Measurements from ENCODE around the gene LRATD1.

The LRATD1 gene

GRCh38 chr2:14634182-14634488 is 1.6 kb downstream of the LRATD1 start:
- no peak for DNase-seq

DNA sequence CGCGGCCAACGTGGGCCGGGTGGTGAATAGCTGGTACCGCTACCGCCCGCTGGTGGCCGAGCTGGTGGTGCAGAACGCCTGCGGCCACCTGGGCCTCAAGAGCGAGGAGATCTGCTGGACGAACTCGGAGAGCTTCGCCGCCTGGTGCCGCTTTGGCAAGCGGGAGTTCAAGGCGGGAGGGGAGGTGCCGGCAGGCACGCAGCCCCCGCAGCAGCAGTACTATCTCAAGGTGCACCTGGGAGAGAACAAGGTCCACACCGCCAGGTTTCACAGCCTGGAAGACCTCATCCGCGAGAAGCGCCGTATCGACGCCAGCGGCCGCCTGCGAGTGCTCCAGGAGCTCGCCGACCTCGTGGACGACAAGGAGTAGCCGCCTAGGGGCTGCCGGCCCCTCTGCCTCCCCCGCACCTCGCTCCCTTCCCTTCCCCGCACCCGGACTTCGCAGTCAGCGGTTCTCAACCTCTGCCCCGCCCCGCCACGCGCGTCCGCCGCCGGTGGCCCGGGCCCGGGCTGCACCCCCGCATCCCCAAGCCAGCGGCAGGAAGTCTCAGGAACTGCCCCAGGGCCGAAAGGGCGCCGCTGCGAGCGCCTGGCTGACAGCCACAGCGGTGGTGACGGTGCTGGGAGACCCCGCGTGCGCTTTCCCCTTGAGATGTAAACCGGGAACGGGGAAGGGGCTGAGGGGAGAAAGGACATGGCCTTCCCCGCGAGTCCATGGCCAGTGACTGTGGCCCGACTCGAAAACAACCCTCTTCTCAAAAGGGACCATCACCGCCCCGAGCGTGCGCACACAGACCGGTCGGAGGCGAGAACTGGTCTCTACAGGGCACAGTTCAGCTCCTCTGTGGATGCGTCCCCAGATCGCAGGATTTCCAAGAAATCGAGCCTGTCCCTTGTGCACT is 2.2 kb downstream of the LRATD1 start:
- peak; percentile 94 for DNase-seq

- DNase-seq, result peak; percentile 89
Observed at GRCh38 chr2:14635391-14635871, 2.9 kb downstream of the LRATD1 start.

DNA sequence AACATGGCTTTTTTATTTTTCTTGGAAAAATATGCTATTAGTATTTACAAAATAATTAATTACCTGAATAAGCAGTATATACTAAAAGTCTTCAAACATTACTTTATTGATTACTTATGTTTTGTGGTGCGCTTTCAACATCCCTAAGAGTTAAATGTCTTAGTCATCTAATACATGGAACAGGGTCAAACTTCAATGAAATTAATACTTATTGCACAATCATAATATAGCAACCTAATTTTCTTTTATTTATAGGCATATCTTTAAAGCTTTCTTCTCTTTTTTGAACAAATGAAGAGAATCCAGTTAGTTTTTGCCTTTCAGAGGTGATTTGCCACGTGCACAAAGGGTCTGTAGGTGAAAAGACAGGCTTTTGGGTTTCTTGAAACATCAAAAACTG is 6.0 kb downstream of the LRATD1 start:
- no peak for DNase-seq

GRCh38 chr2:14641116-14641515 is 8.6 kb downstream of the LRATD1 start:
- no peak for DNase-seq

- no peak for DNase-seq
Observed at GRCh38 chr2:14642499-14642898, 10.0 kb downstream of the LRATD1 start.

DNA sequence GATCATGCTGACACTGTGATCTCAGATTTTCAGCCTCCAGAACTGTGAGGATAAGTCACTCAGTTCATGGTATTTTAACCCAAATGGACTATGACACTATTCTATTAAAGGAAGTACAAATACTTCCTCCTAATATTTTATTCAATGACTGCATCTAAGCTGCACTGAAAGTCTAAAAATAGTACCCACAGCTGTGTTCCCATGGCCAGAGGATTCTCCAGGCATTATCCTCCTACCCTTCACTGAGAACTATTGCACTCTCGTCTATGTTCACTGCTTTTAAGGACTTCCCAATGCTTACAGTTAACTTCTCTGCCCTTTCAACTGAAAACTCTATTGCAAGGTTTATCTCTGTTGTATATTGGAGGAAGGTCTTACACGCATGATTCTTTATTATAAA is 15.2 kb downstream of the LRATD1 start:
- no peak for DNase-seq

- no peak for DNase-seq
Observed at GRCh38 chr2:14650066-14650465, 17.5 kb downstream of the LRATD1 start.

DNA sequence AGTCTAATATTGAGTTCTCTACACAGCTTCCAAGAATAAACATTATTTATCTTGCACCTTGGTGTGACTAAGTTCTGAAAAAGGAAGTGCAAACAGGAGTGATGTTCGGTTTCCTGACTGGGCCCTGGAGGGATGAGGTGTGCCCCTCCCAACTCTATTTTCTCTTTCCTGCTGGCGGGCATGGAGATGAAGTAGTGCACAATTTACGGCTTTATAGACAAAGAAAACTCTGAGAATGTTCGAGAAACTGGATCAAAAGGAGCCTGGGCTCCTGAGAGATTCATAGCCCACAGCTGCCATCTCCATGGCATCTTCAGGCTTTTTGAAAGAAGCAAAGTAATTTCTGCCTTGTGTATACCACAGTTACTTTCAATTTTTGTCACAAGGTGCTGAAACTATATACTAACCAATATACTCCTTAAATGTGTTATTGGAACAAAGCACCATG is 22.3 kb downstream of the LRATD1 start:
- no peak for DNase-seq

- DNase-seq, result peak; percentile 81
Observed at GRCh38 chr2:14656146-14656545, 23.6 kb downstream of the LRATD1 start.

DNA sequence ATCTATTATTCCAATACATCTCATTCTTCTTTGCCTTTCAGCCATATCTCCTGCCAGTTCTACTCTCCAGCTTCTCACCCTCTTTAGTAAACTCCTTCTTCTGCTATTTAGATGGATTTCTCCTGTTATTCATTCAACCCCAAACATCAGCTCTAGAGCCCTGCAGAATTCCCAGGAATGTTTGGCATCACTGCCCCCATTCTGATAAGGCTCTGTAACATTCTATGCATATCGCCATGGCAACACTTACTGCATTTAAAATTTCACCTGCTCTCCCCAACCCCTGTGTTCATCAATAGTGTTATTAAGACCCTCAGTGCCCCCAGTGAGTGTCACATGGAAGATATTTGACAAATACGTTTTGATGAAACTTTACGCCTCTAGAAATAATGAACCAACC is 28.6 kb downstream of the LRATD1 start:
- DNase-seq, result no peak

DNA sequence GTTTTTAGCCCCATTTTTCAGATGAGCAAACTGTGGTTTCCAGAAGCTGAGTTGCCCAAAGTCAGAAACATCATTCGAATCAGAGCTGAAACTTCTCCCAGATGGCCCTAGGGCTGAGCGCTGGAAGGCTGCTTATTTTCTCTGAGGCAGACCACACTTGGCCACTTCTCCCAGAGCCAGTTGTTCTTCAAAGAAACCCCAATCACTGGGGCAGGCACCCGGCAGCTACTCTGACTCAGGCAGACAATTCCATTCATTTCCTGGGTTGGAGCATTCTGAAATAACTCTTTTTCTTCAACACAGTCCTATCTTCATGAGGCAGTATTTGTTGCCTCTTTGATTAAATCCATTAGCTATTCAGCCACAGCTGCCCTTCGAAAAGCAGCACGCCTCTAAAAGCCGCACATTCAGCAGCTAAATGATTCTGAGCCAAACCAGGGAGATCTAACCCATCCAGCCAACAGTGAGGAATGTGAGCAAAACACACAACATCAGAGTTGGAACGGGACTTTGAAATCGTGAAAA is 40.9 kb downstream of the LRATD1 start:
- DNase-seq, result peak; percentile 65

- DNase-seq, result no peak
Observed at GRCh38 chr2:14675489-14675888, 43.0 kb downstream of the LRATD1 start.

DNA sequence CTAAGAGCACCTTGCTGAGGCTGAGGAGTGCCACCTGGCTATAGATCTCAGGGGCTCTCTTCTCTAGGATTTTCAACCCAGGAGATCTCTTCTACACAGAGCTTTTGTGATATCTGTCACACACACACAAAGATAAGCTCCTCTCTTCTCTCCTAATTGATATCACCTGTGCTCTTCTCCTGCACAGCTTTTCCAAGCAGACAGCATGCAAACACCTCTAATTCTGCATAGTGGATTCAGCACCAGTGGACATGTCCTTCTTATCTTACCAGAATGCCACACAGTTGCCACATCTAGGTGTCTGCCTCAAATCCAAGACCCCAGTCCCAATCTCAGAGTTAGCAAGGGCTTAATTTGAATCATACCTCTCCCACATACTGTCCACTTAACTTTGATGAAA is 43.9 kb downstream of the LRATD1 start:
- DNase-seq, result no peak

- no peak for DNase-seq
Observed at GRCh38 chr2:14677039-14677438, 44.5 kb downstream of the LRATD1 start.

GRCh38 chr2:14678761-14679160 is 46.2 kb downstream of the LRATD1 start:
- DNase-seq, result no peak

- no peak for DNase-seq
Observed at GRCh38 chr2:14681608-14682007, 49.1 kb downstream of the LRATD1 start.
